Psoas muscle (tissue), 8 donors: ENCODE measurements around the gene LCMT2. TPM values are rescaled to one million over a fixed set of nuclear protein-coding genes. Genes with fewer than 3 reads are reported as not detected.

ENCODE experiments used
- ATAC-seq, 4 donors: fragments of 200-7000 bp; cut with Tn5 transposase; one replicate each; pipeline ENCODE4 v1.9.1; 2020; ENCODE audit warnings: moderate library complexity in 3 of 4, mild to moderate bottlenecking in 2 of 4
- DNase-seq, 2 donors: peaks; one replicate each; pipeline ENCODE4 v3.0.0-alpha.2; 2020
- H3K27ac ChIP-seq: fragments of 200-600 bp; one replicate; pipeline ENCODE4 v1.8.0; 2022
- H3K27me3 ChIP-seq, 3 donors: fragments of 200-600 bp in 1 of 3; one replicate each; pipeline versions ENCODE4 v1.6.1 to v1.8.0; 2013 to 2022; ENCODE audit warnings: low read length in 2 of 3, mild to moderate bottlenecking in 2 of 3, moderate library complexity in 1 of 3; ENCODE audit not compliant: insufficient read depth in 3 of 3
- H3K36me3 ChIP-seq, 2 donors: fragments of 200-600 bp in 1 of 2; one replicate each; pipeline versions ENCODE4 v1.6.1 to v1.8.0; 2013 to 2022; ENCODE audit warnings: low read depth in 1 of 2, mild to moderate bottlenecking in 1 of 2, moderate library complexity in 1 of 2; ENCODE audit not compliant: insufficient read depth in 1 of 2
- H3K4me1 ChIP-seq: fragments of 200-600 bp; one replicate; pipeline ENCODE4 v1.8.0; 2022
- H3K4me3 ChIP-seq: fragments of 200-600 bp; one replicate; pipeline ENCODE4 v1.8.0; 2022; ENCODE audit warnings: mild to moderate bottlenecking
- H3K9me3 ChIP-seq: fragments of 200-600 bp; one replicate; pipeline ENCODE4 v1.8.0; 2022
- WGBS, 3 donors: extraction: QIAGEN DNeasy Blood & Tissue Kit; methylation state at CpG; one replicate each; pipeline versions ENCODE4 v1.1.6 to v1.1.7; 2013; 5-methylcytosine and 5-hydroxymethylcytosine counted together
- intact Hi-C, 2 donors: fragments of 100-400 bp; cut with DNase I; formaldehyde crosslinking; loops; one replicate each; pipeline versions ENCODE4 v1.11.0 to v1.14.2; 2022
- long read RNA-seq, 2 donors: library from polyadenylated mRNA; unstranded; transcript quantifications; one replicate each; pipeline ENCODE4 v2.0.0, GENCODE V29; 2021
- polyA plus RNA-seq, 3 donors: library from polyadenylated mRNA; stranded (reverse); fragments of 200-250 nt; gene quantifications; one replicate each; pipeline ENCODE4 v1.2.3, GENCODE V29; 2013
- total RNA-seq, 4 donors: library from RNA; stranded (reverse); fragmentation: NEBNext Ultra II Directional in 2 of 4; extraction: Animal tissue kit (Norgen Biotek cat#: 25700) in 2 of 4; gene quantifications; one replicate each; pipeline versions ENCODE4 v1.2.1 to v1.2.4, GENCODE V29; 2021 to 2023
- TF ChIP-seq, protein P1 (sequence below): fragments of 200-600 bp; IDR thresholded peaks from one replicate; pipeline ENCODE4 v1.8.0; 2022; ENCODE audit warnings: antibody characterized with exemption
- donor health status: healthy with polysubstance abuse.
- donor health status: DM: no; HTN: no; CAD: no; lungs with moderate emphysema.
- donor health status: Bipolar disorder and iron deficiency.
- donor health status: healthy.
- donor health status: DM: yes; HTN: yes; CAD: no.
- donor health status: DM: no; HTN: no; CAD: no.
- donor health status: DM: no; HTN: no; CAD: no.
- donor health status: DM: yes; HTN: yes; CAD: no.

The LCMT2 gene, protein sequence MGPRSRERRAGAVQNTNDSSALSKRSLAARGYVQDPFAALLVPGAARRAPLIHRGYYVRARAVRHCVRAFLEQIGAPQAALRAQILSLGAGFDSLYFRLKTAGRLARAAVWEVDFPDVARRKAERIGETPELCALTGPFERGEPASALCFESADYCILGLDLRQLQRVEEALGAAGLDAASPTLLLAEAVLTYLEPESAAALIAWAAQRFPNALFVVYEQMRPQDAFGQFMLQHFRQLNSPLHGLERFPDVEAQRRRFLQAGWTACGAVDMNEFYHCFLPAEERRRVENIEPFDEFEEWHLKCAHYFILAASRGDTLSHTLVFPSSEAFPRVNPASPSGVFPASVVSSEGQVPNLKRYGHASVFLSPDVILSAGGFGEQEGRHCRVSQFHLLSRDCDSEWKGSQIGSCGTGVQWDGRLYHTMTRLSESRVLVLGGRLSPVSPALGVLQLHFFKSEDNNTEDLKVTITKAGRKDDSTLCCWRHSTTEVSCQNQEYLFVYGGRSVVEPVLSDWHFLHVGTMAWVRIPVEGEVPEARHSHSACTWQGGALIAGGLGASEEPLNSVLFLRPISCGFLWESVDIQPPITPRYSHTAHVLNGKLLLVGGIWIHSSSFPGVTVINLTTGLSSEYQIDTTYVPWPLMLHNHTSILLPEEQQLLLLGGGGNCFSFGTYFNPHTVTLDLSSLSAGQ
- 1 to 10 TPM; 4.1 to 6.8 (median 5.8) TPM for total RNA-seq
- 1 to 10 TPM; 2.6 to 7.8 (median 2.7) TPM for polyA plus RNA-seq
- long read RNA-seq, donor 1: 0 reads
- long read RNA-seq, donor 2, full-length matches to known transcripts: 10 of 10 reads
- long read RNA-seq, donor 2, partial matches to known transcripts: 0 of 10 reads
- long read RNA-seq, donor 2, other reads (novel, unspliced or antisense): 0 of 10 reads

DNA sequence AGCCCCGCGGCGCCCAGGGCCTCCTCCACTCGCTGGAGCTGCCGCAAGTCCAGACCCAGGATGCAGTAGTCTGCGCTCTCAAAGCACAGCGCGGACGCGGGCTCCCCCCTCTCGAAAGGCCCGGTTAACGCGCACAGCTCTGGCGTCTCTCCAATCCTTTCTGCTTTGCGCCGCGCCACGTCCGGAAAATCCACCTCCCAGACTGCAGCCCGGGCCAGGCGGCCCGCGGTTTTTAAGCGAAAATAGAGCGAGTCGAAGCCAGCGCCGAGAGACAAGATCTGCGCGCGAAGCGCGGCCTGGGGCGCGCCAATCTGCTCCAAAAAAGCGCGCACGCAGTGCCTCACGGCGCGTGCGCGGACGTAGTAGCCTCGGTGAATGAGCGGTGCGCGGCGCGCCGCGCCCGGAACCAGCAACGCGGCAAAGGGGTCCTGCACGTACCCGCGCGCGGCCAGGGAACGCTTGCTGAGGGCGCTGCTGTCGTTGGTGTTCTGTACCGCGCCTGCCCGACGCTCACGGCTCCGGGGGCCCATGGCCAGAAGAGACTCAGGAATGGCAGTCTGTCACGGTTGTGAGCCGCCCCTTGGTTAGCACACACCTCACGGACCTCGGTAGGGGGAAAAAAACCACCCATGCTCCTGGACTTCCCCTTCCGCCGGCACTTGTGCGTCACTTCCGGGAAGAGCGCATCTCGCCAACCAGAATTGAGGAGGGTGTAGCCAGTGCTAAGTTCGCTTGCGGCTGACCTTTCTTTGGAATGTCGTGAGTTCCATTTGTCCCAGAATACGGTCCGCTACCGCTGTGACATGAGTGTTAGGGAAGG is at the start of gene LCMT2:
LCMT2 (minus strand) TSS at position 614 of the 820 bp plus-strand sequence; CDS start at position 530, 84 bp downstream.
- peak within 1 kb of the TSS; percentile 89 for H3K4me3 ChIP-seq
- peak; percentile 93 to 97 for DNase-seq
- TF ChIP-seq, protein P1, sequence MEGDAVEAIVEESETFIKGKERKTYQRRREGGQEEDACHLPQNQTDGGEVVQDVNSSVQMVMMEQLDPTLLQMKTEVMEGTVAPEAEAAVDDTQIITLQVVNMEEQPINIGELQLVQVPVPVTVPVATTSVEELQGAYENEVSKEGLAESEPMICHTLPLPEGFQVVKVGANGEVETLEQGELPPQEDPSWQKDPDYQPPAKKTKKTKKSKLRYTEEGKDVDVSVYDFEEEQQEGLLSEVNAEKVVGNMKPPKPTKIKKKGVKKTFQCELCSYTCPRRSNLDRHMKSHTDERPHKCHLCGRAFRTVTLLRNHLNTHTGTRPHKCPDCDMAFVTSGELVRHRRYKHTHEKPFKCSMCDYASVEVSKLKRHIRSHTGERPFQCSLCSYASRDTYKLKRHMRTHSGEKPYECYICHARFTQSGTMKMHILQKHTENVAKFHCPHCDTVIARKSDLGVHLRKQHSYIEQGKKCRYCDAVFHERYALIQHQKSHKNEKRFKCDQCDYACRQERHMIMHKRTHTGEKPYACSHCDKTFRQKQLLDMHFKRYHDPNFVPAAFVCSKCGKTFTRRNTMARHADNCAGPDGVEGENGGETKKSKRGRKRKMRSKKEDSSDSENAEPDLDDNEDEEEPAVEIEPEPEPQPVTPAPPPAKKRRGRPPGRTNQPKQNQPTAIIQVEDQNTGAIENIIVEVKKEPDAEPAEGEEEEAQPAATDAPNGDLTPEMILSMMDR: no peak
- H3K36me3 ChIP-seq: peaks cover 2 to 35% of the 10 kb centered on the region in 2 donors
- H3K9me3 ChIP-seq: no peaks in the 10 kb centered on the region
- 0 to 1% (median 0%) methylated on average over 71 to 86 of the region's 86 CpGs for WGBS, 3 donors
- H3K4me1 ChIP-seq: peaks cover 39% of the 10 kb centered on the region
- ATAC-seq: peak; percentile 95 to 97 (median 96)
- intact Hi-C loops: loop anchor here in 1 of 2 donors (10.0 kb wide), 1 partner anchor 225 kb away; the partner anchor contains the start of gene UBR1
- H3K27ac ChIP-seq: peak within 1 kb of the TSS; percentile 97
- no peaks in the 10 kb centered on the region for H3K27me3 ChIP-seq

GRCh38 chr15:43378601-43379000 is 48.2 kb upstream of the LCMT2 start:
- Histone ChIP-seq H3K36me3 (peaks cover 4 to 72% of the 10 kb centered on the region in 2 donors), H3K27ac (no peak overlapping the region), H3K4me1 (no peaks in the 10 kb centered on the region), H3K9me3 (no peaks in the 10 kb centered on the region), H3K4me3 (no peak overlapping the region), H3K27me3 (no peaks in the 10 kb centered on the region)
- intact Hi-C loops: no loop called here
- ATAC-seq (no peak), DNase-seq (no peak)
- TF ChIP-seq, protein P1: no peak

DNA sequence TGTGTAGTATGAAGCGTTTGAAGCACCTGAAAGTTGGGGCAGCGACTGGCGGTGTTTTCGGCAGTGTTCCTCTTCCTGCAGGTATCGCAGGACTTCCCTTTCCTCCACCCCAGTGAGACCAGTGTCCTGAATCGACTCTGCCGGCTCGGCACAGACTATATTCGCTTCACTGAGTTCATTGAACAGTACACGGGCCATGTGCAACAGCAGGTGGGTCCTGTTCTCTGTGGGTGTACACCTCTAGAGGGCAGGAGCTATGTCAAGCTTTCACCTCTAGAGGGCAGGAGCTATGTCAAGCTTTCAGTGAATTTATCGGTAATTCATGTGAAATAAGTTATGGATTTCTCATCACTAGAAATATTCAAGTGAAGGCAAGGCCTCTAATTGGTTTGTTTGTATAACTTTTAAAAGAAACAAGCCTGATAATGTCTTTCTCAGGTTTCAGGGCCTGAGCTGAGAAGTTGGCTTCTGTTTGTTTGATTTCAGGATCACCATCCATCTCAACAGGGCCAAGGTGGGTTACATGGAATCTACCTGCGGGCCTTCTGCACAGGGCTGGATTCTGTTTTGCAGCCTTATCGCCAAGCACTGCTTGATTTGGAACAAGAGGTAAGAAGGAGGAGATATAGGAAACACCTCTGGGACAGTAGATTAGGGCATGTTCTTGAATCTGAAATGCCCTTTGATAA is 45.8 kb upstream of the LCMT2 start:
- ATAC-seq (peak in 1 of 4 donors; percentile 38), DNase-seq (no peak)
- TF ChIP-seq, protein P1: peak; percentile 49
- H3K9me3 ChIP-seq: no peaks in the 10 kb centered on the region
- peaks cover 0 to 57% of the 10 kb centered on the region in 2 donors for H3K36me3 ChIP-seq
- no peaks in the 10 kb centered on the region for H3K27me3 ChIP-seq
- intact Hi-C loops: no loop called here
- WGBS, 3 donors: 80 to 82% (median 81%) methylated on average over 13 of the region's 13 CpGs
- H3K27ac ChIP-seq: no peak overlapping the region
- H3K4me3 ChIP-seq: no peak overlapping the region
- peaks cover 14% of the 10 kb centered on the region for H3K4me1 ChIP-seq
